ENCODE measurements around the gene RHBDD3.

The RHBDD3 gene

DNA sequence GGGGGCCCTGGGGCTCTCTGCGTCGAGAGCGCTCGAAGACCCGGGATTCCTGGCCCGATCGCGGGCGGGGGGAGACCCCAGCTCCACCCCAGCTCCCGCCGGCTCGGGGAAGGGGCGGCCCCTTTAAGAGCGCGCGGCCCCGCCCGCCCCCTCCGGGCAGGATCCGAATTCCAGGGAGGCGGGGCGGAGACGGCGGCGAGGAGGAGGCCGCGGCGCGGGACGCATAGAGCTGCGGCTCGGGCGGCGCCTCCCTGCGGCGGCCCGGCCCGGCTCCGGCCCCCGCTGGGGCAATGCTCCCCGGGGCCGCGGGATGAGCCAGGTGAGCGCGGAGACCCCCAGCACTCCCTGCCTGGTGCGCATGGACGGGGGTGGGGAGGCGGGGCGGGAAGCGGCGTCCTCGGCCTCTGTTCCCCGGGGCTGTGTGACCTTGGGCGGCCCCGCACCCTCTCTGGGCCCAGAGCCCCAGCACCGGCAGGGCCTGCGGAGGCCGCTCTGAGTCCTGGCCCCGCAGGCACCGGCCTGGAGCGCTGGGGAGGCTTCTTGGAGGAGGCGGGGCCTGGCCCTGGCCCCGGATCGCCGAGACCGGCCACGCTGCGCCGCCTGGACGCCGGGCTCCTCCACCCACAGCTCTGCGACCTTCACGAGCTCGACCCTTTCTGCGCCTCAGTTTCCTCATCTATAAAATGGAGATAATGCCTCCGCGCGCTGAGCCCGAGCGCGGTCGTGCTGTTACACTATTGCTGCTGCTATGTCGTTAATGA lies 39.2 kb upstream of the RHBDD3 start:
- in situ Hi-C loops (cut with MboI; ENCODE audit: low pct_unique_long_range_greater_than_20kb, low sequenced_read_pairs): no loop called here
- peak; percentile 61 for DNase-seq

DNA sequence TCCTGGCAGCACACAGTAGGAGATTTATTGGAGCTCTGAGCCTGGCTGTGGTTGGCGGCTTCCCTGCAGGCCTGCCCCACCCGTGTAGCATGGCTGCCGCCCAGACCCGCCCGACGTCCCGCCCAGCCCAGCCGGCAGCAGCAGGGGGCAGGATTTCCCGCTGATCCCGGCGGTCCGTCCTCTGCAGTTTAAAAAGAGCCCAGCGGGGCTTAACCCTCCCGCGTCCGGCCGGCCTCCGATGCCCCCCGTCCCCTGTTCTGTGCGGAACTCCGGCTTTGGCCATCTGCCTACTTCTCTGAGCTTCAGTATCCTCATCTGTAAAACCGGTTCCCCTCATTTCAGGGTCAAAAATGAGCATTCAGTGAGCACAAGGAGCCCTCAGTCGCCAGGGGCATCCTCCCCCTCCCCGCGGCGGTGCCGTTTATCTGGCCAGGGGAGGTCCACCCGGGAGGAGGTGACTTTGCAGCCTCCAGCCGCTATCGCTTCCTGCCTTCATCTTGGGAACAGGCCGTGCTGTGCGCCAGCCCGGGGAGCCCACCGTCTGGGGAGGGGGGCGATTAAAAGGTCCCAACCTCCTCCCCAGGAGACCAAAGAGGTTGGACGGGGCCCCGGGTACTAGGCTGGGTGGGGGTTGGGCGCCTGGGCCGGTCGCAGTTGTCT lies 38.5 kb upstream of the RHBDD3 start, which contains the start of gene GAS2L1:
Gene GAS2L1, plus strand, starts transcription at position 476 of the 660 bp plus-strand sequence. CDS start 1,456 bp downstream, outside the sequence.
- in situ Hi-C loops (cut with MboI; ENCODE audit: low pct_unique_long_range_greater_than_20kb, low sequenced_read_pairs): no loop called here

DNA sequence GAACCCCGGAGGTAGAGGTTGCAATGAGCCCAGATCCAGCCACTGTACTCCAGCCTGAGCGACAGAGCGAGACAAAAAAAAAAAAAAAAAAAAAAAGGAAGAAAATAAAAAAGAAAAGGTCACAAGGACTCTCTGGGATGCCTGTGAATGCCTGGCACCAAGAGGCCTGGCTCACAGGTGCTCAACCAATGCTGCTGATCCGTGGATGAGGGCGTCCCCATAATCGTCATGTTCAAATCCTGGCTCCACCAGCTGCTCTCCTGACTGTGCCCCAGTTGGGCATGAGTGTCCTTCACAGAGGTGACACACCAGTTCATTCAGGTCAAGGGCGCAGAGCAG lies 38.0 kb upstream of the RHBDD3 start:
- in situ Hi-C loops (cut with MboI; ENCODE audit: low pct_unique_long_range_greater_than_20kb, low sequenced_read_pairs): no loop called here

More for the DNA sequence above, 38.5 kb upstream of the RHBDD3 start, which contains the start of gene GAS2L1:
- peak; percentile 82 for DNase-seq

DNA sequence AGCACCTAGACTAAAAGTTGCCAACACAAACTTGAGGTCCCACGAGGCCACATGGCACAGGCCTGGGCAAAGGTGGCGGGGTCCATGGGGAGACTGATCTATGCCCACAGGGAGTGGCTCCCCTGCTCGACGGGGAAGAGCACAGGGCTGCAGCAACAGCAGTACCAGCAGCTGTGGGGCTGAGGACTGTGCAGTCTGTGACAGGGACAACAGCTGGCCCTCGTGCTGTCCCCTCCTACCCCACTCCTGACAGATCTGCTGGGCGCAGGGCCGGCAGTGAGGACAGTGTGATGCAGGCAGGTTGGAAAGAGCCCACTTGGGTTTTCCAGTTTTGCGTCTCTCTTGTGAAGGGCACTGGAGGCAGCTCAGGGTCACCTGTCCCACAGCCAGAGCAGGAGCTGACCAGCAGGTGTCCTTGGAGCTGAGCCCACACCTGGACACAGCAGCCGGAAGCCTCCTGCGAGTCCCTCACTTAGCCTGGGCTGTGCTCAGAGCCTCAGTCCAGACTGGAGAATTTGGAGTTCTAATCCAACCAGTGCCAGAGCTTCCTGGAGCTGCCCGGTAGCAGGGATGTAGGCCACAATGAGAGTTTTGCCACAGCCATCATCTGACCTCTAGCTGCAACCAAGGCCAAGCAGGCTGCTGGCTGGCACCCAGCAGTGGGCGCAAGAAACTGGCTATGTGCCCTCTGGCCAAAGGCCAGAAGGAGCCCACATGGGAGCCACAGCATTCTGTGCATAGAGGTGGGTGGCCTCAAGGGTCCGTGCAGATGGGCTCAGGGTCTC lies 35.1 kb upstream of the RHBDD3 start:
- in situ Hi-C loops (cut with MboI; ENCODE audit: low pct_unique_long_range_greater_than_20kb, low sequenced_read_pairs): no loop called here
- DNase-seq: no peak

More for the DNA sequence above, 38.0 kb upstream of the RHBDD3 start:
- DNase-seq: no peak

DNA sequence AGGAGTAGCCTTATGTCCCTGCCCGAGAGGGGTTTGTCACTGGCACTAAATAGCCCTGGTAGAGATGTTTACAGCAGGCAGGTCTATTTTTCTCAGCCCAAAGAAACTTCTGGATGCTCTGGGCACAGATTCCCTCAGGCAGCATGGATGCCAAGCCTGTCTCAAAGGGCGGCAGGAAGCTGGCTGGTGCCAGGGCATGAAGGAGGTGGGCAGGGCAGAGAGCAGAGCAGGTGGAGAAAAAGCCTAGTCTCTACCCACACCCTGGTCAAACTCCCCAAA lies 34.6 kb upstream of the RHBDD3 start:
- in situ Hi-C loops (cut with MboI; ENCODE audit: low pct_unique_long_range_greater_than_20kb, low sequenced_read_pairs): no loop called here
- no peak for DNase-seq

DNA sequence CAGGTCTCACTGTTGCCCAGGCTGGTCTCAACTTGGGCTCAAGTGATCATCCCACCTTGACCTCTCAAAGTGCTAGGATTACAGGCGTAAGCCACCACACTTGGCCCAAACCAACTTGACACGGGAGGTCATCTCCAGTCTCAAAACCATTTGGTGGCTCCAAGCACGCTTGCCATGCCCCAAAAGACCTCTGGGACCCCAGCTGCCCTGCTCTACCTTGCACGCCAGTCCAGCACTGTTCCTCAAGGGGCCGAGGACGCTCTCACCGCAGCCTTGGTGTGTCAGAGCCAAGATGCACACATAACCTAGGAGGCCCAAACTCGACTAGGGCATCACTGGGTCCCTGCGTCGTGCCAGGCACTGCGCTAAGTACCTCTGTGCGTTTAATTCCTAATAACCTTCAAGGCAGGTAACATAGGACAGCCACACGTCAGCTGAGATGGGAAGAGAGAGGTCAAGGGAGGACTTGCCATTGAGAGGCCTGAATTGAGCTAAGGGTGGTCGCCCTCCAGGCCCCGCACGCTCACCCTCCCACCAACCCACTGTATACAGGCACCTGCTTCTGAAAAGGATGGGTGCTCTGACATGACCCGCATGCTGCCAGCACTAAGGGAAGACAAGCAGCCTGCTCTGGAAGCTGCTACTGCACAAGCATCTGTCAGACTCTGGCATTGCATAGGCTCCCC lies 34.1 kb upstream of the RHBDD3 start:
- peak; percentile 21 for DNase-seq
- in situ Hi-C loops (cut with MboI; ENCODE audit: low pct_unique_long_range_greater_than_20kb, low sequenced_read_pairs): no loop called here

DNA sequence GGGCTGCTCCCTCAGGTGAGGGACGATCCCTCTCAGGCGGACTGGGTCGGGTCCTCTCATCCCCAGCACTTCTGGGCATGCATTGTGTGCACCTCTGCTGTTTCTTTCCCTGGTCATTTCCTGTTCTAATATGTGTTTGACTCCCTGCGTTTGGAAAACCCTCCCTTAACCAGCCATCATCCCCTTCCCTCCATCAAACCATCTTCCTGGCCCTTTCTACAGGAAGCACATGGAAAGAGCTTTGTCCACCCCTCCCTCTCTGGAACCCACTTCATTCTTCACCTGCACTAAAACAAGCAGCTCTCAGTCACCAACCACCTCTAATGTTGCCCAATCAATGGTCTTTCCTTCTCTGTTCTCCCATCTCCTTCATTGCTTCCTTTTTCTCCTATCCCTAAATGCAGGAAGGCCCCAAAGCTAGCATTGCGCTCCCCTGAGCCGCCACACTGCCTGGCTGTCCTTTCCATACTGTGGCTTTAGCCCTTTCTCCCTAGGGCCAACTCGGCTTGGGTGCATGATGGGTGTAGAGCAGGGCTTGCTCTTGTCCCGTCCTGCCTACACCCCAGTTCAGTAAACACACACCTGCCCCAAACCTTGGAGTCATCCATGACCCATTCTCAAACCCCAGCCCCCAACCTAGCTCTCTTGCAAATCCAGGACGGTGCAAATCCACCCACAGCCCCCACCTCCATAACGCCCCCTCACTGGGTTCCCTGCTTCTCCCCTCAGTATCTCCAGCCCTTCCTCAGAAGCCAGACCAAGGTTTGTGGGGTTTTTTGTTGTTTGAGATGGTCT lies 33.2 kb upstream of the RHBDD3 start:
- in situ Hi-C loops (cut with MboI; ENCODE audit: low pct_unique_long_range_greater_than_20kb, low sequenced_read_pairs): no loop called here

DNA sequence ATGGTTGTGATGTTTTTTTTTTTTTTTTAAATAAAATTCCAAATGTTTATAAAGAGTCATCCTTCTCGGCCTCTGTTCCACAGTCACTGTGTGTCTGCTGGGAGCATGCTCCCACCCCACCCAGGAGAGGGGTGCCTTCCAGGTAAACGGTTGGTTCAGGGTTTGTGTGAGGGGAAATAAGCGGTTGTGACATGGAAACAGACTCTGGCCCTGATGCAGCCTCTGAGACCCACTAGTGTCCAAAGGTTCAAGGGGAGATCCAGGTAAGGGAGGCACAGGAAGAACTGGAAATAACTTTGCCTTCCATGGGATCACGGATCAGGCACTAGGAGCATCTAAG lies 32.7 kb upstream of the RHBDD3 start:
- DNase-seq: no peak
- in situ Hi-C loops (cut with MboI; ENCODE audit: low pct_unique_long_range_greater_than_20kb, low sequenced_read_pairs): no loop called here

More for the DNA sequence above, 33.2 kb upstream of the RHBDD3 start:
- DNase-seq: peak; percentile 28

DNA sequence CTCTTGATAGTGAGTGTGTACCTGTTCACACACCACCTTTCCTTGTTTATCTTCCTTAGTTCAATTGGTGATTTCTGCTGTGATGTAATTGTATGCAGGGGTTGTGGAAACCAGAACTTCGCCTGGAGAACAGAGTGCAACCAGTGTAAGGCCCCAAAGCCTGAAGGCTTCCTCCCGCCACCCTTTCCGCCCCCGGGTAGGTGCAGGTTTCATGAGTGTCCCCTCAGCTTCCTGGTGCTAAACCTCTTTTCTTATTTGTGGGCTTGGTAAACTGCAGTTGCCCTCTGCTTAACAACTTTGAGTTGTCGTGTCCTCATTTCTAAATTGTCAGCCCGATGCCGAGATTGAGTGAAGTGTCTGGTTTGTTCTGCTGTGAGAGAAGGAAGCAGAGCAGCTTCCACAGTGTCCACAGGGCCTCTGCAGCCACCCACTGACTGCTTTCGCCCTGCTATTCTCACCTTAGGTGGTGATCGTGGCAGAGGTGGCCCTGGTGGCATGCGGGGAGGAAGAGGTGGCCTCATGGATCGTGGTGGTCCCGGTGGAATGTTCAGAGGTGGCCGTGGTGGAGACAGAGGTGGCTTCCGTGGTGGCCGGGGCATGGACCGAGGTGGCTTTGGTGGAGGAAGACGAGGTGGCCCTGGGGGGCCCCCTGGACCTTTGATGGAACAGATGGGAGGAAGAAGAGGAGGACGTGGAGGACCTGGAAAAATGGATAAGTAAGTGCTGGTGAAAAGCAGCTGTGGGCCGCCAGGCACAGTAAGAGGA lies 31.5 kb upstream of the RHBDD3 start:
- DNase-seq: no peak
- in situ Hi-C loops (cut with MboI; ENCODE audit: low pct_unique_long_range_greater_than_20kb, low sequenced_read_pairs): no loop called here

DNA sequence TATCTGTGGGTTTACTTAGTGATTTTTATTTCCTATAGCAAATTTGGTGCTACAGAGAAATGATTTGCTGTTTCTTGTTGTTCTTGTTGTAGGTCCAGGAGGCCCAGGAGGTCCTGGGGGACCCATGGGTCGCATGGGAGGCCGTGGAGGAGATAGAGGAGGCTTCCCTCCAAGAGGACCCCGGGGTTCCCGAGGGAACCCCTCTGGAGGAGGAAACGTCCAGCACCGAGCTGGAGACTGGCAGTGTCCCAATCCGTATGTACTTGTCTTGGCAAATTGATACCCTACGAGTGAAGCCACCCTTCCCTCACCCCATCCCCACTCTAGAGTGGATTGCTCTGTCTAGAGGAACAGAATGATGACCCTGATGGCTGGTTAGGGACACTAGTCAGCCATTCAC lies 30.9 kb upstream of the RHBDD3 start:
- in situ Hi-C loops (cut with MboI; ENCODE audit: low pct_unique_long_range_greater_than_20kb, low sequenced_read_pairs): no loop called here
- no peak for DNase-seq

DNA sequence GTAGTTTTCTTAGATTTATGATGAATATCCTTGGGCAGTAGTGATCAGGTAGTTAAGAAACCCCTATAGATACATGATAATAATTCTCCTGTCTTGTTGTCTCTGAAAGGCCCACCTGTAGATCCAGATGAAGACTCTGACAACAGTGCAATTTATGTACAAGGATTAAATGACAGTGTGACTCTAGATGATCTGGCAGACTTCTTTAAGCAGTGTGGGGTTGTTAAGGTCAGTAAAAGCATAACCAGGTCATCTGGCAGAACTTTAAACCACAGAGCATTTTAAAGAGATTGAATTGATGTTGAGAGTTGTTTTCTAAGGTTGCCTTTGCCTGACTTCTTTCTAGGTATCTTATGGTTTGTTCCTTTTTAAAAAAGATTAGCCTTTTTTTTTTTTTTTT lies 24.6 kb upstream of the RHBDD3 start:
- DNase-seq: no peak
- in situ Hi-C loops (cut with MboI; ENCODE audit: low pct_unique_long_range_greater_than_20kb, low sequenced_read_pairs): no loop called here

DNA sequence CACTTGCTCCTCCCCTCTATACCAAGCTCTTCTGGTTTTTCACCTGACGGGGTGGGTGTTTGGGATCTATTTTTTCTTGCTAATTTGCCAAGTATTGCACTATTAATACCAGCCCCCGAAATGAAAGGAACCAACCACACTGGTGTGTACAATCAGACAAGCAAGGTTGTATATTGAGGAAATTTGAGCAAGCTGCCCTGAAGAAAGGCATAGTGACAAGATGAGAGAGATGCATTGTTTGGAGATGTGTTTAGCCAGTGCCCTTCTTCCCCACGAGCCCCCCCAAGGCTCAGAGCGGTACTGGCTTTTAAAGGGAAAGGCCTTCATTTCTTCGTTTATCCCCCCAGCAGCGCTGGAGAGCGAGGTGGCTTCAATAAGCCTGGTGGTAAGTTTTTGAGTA lies 23.4 kb upstream of the RHBDD3 start:
- DNase-seq: no peak
- in situ Hi-C loops (cut with MboI; ENCODE audit: low pct_unique_long_range_greater_than_20kb, low sequenced_read_pairs): no loop called here

DNA sequence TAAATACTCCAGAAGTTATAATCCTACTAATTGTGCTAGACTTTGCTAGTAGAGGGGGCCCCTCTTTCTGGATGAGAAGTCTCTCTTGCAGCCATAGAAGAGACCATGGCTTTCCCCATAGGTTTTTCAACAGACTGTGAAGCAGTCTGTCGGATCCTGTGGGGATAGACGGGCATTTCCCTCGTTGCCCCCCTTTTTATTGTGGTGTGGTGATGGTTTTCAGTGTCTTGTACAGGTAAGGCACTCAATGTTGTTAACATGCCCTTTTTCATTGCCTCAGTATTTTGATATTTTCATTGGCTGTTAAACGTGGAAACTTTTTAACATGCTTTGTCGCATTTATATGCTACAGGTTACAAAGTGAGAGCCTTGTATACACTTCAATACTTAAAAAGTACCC lies 22.3 kb upstream of the RHBDD3 start:
- in situ Hi-C loops (cut with MboI; ENCODE audit: low pct_unique_long_range_greater_than_20kb, low sequenced_read_pairs): no loop called here
- no peak for DNase-seq

DNA sequence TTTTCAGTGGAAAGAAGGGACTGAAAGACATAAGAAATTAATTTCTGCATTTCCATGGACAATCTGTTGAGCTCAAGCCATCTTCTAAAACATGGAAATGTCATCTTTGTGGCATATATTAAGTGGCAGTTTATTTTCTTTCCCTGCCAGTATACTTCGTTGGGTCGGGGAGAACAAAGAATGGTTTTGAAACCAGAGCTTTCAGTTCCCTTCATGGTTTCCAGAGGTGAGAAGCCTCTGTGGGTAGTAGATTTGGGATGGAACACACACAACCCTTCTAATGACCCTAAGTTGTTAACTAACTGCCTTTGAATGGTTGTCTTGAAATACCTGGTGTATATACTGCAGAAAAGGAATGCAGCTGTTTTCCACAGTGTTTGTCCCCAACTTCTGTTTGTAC lies 21.1 kb upstream of the RHBDD3 start:
- no peak for DNase-seq
- in situ Hi-C loops (cut with MboI; ENCODE audit: low pct_unique_long_range_greater_than_20kb, low sequenced_read_pairs): no loop called here

DNA sequence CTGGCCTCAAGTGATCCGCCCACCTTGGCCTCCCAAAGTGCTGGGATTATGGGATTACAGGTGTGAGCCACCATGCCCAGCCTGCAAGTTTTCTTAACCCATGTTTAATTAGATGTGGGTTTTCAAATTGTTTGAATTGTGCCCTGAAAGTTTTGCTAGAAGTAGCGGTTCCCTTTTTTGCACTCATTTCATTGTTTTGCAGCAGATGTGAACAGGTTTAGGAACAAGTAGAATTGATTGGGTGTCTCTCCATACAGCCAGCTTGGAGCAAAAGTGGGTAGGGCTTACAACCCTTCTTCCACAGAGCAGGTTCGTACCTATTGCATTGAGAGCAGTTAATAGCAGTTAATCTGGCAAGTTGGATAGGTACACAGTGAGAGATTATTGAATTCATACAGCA lies 16.4 kb upstream of the RHBDD3 start:
- DNase-seq: no peak
- in situ Hi-C loops (cut with MboI; ENCODE audit: low pct_unique_long_range_greater_than_20kb, low sequenced_read_pairs): no loop called here

DNA sequence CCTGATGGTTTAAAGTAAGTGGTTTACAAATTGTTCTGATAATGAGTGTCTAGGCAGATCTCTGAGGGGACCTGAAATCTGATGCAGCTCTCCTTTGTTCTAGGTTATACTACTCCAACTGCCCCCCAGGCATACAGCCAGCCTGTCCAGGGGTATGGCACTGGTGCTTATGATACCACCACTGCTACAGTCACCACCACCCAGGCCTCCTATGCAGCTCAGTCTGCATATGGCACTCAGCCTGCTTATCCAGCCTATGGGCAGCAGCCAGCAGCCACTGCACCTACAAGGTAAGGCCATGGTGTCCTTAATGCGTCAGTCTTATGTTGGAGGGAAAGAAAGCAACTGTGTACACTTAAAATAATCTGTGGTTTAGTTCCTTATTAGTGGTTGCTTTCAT lies 10.1 kb upstream of the RHBDD3 start:
- in situ Hi-C loops (cut with MboI; ENCODE audit: low pct_unique_long_range_greater_than_20kb, low sequenced_read_pairs): no loop called here
- no peak for DNase-seq

DNA sequence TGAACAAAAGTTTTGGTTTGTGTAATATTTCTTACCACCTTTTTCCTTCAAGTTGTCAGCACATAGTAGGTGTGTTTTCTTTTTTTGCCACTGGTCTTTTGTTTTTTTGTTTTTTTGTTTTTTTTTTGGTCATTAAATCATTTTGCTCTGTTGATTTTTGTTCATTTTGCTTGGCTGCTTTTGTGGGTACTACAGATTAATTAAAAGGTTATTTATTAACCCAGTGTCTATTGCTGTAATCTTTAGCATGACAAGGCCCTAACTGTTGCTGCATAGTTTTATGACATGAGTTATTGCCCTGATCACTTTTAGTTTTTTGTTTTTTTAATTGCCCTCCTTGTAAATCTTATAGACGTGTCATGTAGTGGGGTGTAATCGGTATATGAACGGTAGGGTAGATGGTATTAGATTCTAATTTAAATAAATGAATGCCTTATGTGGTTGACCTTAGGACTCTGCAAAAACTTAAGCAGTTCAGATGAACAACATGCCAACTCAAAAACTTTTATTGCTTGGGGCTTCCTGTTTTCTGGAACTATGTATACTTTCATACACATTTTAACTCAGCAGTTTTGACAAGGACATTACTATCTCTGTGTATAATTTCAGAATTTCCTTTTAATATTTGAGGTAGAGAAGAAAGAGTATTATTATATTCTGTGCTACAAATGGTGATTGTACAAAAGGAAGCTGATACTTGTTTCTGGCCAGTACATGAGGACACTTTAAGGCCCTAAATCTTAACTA lies 8.2 kb upstream of the RHBDD3 start:
- DNase-seq: no peak
- in situ Hi-C loops (cut with MboI; ENCODE audit: low pct_unique_long_range_greater_than_20kb, low sequenced_read_pairs): no loop called here

DNA sequence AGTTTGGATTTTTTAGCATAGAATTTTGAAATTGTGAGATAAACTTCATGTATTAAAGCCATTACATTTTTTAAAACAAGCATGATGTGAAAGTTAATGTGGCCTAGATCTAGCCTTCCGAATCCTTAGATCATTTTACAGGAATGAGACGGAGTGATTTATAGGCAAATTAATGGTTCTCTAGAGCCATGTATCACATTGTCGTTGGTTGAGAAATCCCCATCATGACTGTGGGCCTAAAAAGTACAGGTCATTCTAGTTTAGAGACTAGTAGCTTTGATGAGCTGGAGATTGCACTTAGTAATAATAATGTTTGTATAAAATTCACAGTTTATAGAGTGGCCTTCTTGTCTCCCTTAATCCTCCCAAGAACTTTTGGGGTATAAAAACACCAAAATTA lies 7.4 kb upstream of the RHBDD3 start:
- in situ Hi-C loops (cut with MboI; ENCODE audit: low pct_unique_long_range_greater_than_20kb, low sequenced_read_pairs): no loop called here
- DNase-seq: no peak
